ENCODE results near the gene DOHH. TPM values are rescaled to one million over a fixed set of nuclear protein-coding genes. Genes with fewer than 3 reads are reported as not detected.
"Not testable (repeated sequence)": the region's sequence is repeated elsewhere in the genome, so short reads cannot be mapped to it uniquely, and the experiment has no call there.

DOHH gene
- total RNA-seq, 1 donor from 2014 or later: 11.1 TPM

GRCh38 chr19:3508121-3508661, 7.7 kb upstream of the DOHH start:
- DNase-seq (ENCODE audit: missing footprints); ATAC-seq: not testable (repeated sequence)
- intact Hi-C loops (cut with DNase I): loop anchor here (5.0 kb wide), 1 partner anchor 109 kb away; no protein-coding TSS in a partner anchor

DNA sequence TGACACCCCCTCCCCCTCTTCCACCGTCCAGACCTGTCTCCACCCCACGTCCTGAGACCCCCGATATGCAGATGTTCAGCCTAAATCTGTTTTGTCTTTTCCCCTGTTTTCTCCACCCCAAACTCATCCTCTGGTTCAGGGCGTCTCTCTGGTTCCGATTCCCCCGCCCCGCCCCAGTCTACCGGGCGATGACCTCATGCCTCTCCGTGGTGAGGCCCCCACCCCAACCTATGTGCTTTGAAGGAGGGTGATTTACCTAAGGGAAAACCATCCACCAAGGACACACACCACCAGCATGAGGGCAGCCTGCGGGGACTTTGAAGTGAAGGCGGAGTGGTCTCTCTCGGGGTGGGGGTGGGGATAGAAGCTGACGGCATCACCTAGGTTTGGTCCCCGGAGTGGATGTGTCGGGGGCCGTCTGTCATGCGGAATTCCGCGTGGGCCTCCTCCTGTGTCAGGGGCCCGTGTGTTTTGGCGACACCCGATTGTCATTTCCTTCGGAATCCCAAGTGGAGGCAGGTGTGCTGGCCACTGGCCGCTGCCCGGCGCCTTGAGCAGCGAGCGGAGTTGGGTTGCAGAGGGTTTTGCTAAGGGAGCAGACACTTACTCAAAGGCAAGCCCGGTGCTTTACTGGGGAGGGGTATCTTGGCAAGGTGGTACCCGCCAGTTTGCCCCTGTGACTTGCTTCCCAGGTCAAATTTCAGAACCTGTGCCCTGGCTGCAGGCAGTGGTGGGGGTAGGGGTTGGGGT, 7.1 kb upstream of the DOHH start:
- intact Hi-C loops (cut with DNase I): loop anchor here (2.0 to 5.0 kb wide), 2 partner anchors 65 to 110 kb away; partner anchors contain the start of gene HMG20B
- ATAC-seq (no peak), DNase-seq (ENCODE audit: missing footprints) (no peak)

DNA sequence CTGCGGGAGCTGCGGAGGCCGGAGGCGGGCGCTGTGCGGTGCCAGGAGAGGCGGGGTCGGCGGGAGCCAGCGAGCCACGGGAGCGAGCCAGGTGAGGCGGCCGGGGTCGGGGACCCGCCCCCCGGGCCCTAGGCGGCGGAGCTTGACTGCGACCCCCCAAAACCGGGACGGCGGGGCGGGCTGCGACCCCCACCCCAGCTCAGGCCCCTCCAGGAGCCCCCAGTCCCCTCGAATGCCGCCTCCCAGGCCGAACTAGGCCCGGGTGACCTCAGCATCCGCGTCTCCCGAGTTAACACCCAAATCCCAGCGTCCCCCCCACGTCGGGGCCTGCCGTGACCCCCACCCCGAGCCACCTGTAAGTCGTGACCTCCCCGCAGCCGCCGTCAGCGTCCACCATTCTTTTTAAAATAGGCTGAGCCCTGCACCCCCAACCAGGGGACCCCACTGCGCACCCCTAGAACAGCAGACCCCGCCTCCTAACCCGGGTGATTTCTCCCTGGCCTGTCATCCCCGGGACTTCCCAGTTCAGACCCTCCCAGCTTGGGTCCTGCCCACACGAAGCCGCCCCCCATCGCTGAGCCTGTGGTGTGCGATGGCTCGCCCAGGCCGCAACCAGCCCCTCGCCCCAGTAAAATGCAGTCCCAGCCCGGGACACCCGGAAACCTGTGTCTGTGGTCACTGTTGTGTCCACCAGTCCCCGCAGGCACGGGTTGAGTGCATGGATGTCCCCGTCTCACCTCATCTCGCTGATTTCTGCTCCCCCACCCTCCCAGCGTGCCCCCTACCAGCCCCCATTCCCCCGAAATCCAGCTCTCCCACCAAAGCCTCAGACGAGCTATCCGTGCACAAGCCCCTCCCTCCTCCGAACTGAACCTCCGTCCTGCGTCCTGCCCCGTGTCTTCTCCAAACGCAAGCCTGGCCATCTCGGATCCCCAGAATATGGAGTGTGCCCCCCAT, 6.2 kb upstream of the DOHH start:
- ATAC-seq (no peak), DNase-seq (ENCODE audit: missing footprints) (peak; percentile 79)
- intact Hi-C loops (cut with DNase I): loop anchor here (2.0 to 5.0 kb wide), 2 partner anchors 66 to 111 kb away; partner anchors contain the start of gene HMG20B

DNA sequence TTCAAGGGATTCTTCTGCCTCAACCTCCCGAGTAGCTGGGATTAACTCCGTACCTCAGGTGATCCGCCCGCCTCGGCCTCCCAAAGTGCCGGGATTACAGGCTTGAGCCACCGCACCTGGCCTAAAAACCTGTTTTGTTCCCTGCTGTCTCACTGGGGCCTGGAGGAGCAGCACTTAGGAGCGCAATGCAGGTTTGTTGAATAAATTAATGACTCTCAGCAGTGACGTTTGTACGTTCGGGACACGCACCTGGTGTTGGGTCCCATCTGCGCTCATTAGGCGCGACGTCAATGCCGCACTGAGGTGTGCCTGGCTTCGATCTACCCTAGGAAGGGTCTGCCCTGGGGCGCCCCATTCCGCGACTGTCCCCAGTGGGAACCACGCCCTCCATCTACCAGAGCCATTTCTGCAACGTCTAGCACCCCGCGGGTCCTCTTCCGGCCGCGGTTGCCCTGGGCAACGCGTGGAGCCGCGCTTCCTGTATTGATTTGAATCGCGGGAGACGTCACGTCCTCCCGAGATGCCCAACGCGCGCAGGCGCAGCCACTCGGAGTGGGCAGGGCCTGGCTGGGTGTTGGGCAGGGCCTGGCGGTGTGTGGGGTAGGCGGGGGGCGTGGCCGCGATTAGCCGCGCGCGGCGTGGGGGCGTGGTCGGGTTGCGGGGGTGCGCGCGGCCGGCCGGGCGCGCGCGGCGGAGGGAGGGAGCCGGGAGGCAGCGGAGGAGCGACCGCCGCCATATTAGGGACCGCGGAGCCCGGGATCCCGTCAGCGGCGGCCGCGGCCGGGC, 5.3 kb upstream of the DOHH start, which contains the start of gene FZR1:
FZR1 (plus strand) TSS at position 714 of the 786 bp plus-strand sequence. CDS start 16,679 bp downstream, outside the sequence.
- DNase-seq (ENCODE audit: missing footprints) (peak; percentile 99), ATAC-seq (peak; percentile 98)
- intact Hi-C loops (cut with DNase I): loop anchor here (2.0 to 5.0 kb wide), 2 partner anchors 67 to 112 kb away; partner anchors contain the start of gene HMG20B

GRCh38 chr19:3504735-3505134, 4.3 kb upstream of the DOHH start:
- ATAC-seq (no peak), DNase-seq (ENCODE audit: missing footprints) (no peak)
- intact Hi-C loops (cut with DNase I): loop anchor here (5.0 kb wide), 1 partner anchor 113 kb away; no protein-coding TSS in a partner anchor

DNA sequence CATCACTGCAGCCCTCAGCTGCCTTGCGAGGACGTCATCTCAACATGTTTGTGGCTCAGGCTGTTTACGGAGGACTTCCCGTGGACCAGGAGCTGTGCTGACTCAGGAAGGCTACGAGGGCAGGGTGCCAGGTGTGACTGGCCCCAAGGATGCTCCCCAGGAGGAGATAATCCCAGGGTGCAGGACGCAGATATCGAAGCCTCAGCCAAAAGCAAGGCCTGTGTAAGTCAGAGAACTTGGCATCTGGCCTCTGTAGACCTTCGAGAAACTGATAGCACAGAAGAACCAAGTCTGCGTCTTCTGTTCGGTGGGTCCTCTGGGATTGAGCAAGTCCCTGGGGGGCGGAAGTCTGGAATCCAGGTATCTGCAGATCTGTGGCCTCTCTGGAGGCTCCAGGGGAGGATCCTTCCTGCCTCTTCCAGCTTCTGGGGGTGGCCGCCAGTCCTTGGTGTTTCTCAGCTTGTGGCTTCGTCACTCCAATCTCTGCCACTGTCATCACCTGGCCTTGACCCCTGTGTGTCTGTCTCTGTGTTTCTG, 2.6 kb upstream of the DOHH start:
- DNase-seq (ENCODE audit: missing footprints) (no peak), ATAC-seq (no peak)
- intact Hi-C loops (cut with DNase I): no loop called here

DNA sequence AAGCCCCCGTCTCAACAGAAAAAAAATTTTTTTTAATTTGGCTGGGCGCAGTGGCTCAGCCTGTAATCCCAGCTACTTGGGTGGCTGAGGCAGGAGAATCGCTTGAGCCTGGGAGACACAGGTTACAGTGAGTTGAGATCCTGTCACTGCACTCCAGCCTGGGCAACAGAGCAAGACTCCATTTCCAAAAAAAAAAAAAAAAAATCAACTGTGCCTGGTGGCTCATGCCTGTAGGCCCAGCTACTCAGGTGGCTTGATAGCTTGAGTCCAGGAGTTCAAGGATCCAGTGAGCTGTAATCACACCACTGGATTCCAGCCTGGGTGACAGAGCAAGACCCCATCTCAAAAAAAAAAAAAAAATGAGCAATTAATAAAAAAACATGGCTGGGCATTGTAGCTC, 1.3 kb upstream of the DOHH start:
- DNase-seq (ENCODE audit: missing footprints) (no peak), ATAC-seq (no peak)
- intact Hi-C loops (cut with DNase I): no loop called here

DNA sequence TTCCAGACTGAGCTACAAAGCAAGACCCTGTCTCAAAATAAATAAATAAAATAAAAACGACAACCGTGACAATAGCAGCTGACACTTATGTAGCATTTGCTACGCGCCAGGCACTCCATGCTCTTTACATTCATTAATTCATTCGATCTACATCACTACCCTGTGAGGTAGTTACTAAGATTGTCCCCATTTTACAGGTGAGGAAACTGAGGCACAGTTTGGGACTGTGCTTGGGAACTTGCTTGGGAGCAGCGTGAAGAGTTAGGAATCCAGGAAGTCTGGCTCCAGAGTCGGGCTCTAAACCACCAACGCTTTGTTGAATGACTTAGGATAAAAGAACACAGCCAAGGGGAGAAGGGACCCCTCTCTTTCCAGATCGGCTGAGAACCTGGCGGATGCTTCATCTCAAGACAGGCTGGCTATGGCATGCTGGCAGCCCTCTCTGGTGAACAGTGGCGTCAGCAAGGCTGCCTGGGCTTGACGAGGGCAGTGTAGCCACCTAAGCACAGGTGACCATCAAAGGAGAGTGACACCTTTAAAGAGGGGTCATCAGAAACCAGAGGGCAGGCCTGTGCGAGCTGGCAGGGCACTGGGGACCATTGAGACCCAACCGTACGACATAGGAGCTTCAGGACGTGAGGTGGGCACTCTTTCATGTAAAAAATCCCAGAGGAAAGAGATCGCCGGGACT, 591 bp downstream of the DOHH start:
- intact Hi-C loops (cut with DNase I): no loop called here

GRCh38 chr19:3497757-3498520, 2.5 kb downstream of the DOHH start:
- intact Hi-C loops (cut with DNase I): no loop called here
- ATAC-seq: no peak
- no peak for DNase-seq (ENCODE audit: missing footprints)

More for the DNA sequence above, 591 bp downstream of the DOHH start:
- no peak for DNase-seq (ENCODE audit: missing footprints)
- ATAC-seq: no peak

GRCh38 chr19:3496392-3497273, 3.8 kb downstream of the DOHH start:
- ATAC-seq (no peak), DNase-seq (ENCODE audit: missing footprints) (no peak)
- intact Hi-C loops (cut with DNase I): no loop called here

DNA sequence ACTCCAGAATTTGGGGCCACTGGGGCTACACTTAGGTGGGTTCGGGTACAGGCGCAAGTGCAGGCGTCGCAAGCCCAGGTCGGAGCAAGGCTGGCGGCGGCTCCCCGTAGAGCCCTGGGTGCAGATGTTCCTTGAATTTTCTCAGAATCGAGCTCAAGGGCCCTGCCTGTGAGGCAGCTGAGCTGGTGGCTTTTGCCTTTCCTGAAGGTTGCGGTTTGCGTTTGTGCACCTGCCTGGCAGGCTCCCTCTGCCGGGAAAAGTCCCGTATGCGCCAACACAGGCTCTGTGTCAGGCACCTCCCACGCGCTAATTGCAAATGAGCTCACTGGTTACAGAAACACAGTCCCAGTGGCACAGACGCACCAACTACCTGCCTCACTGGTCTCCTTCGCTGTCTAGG, 5.9 kb downstream of the DOHH start:
- ATAC-seq (no peak), DNase-seq (ENCODE audit: missing footprints) (no peak)
- intact Hi-C loops (cut with DNase I): no loop called here

GRCh38 chr19:3494051-3494450, 6.4 kb downstream of the DOHH start:
- DNase-seq (ENCODE audit: missing footprints) (no peak), ATAC-seq (no peak)
- intact Hi-C loops (cut with DNase I): no loop called here

- ATAC-seq: no peak
- intact Hi-C loops (cut with DNase I): no loop called here
- DNase-seq (ENCODE audit: missing footprints): no peak
These were observed 6.8 kb downstream of the DOHH start for GRCh38 chr19:3493651-3494050.

GRCh38 chr19:3492919-3493318, 7.6 kb downstream of the DOHH start:
- DNase-seq (ENCODE audit: missing footprints) (no peak), ATAC-seq (no peak)
- intact Hi-C loops (cut with DNase I): no loop called here

GRCh38 chr19:3492131-3492839, 8.2 kb downstream of the DOHH start:
- intact Hi-C loops (cut with DNase I): no loop called here
- no peak for ATAC-seq

More at GRCh38 chr19:3492131-3492839, 8.2 kb downstream of the DOHH start:
- DNase-seq (ENCODE audit: missing footprints): no peak
